ENCODE results near the gene MYADM.

Gene MYADM

DNA sequence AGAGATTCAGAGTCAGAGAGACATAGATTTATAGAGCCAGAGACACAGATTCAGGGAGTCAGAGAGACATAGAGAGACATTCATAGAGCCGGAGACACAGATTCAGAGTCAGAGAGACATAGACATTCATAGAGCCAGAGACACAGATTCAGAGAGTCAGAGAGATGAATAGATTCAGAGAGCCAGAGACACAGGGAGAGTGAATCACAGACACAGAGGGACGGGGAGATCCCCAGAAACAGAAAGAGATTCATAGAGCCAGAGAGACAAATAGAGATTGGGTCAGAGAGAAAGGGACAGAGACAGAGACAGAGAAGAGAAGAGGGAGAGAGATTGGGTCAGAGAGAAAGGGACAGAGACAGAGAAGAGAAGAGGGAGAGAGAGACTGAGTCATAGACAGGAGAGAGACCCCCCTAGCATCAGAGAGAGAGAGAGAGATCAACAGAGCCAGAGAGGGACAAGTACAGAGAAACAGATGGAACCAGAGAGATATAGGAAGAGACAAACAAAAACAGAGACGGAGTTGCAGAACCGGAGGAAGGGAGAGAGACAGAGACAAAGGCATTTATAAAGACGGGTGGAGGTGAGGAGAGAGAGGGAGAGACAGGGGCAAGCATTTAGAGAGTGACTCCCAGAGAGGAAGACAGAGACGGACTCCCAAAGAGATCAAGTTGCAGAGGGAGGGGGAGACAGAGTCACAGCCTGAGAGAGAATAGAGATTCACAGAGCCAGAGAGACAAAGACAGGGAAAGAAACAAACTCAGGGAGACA, 13.2 kb downstream of the MYADM start:
- H3K79me2 ChIP-seq (ENCODE audit: control insufficient read depth, insufficient read depth, low read length, poor library complexity), result no peaks in the 10 kb centered on the region
- WGBS (ENCODE audit: extremely low coverage, insufficient coverage, insufficient read length), result no CpG with 5 or more reads among the region's 6 CpGs
- peaks cover 2 to 4% of the 10 kb centered on the region in 2 experiments for H3K36me3 ChIP-seq (ENCODE audit: control insufficient read depth in 1 of 2, insufficient read depth in 2 of 2, low read length in 2 of 2)
- no peak overlapping the region for H2AFZ ChIP-seq (ENCODE audit: insufficient read depth, low read length, poor library complexity)
- no peak overlapping the region for H2BK5ac ChIP-seq (ENCODE audit: low read depth, low read length, poor library complexity)
- peaks cover 17% of the 10 kb centered on the region for H3K27me3 ChIP-seq (ENCODE audit: insufficient read depth, low read length)
- H3K14ac ChIP-seq (ENCODE audit: low read length), result no peak overlapping the region
- H3K9me3 ChIP-seq (ENCODE audit: insufficient read depth, low read depth, low read length), result no peaks in the 10 kb centered on the region
- H3K4me3 ChIP-seq (ENCODE audit: low read depth, low read length), result no peak overlapping the region
- no peak overlapping the region for H3K4ac ChIP-seq (ENCODE audit: low read depth, low read length)
- H4K8ac ChIP-seq (ENCODE audit: low read depth, low read length), result no peak overlapping the region
- H4K12ac ChIP-seq (ENCODE audit: low read depth, low read length), result no peak overlapping the region
- H4K91ac ChIP-seq (ENCODE audit: low read depth, low read length), result no peak overlapping the region
- no peak overlapping the region for H2AK5ac ChIP-seq (ENCODE audit: low read length)
- H3K18ac ChIP-seq (ENCODE audit: low read length), result no peak overlapping the region
- H3K23ac ChIP-seq (ENCODE audit: low read length), result no peak overlapping the region
- H3K4me1 ChIP-seq (ENCODE audit: control insufficient read depth in 1 of 2, insufficient read depth in 2 of 2, low read length in 2 of 2), result peaks cover 9 to 14% of the 10 kb centered on the region in 2 experiments
- peaks cover 4% of the 10 kb centered on the region for H3K79me1 ChIP-seq (ENCODE audit: low read length)
- H3K9ac ChIP-seq (ENCODE audit: low read length), result no peak overlapping the region
- H3K27ac ChIP-seq (ENCODE audit: low read depth, low read length), result no peak overlapping the region
- no peak overlapping the region for H2BK12ac ChIP-seq (ENCODE audit: low read length)
- H3K4me2 ChIP-seq (ENCODE audit: low read length), result peak overlapping the region; percentile 81
- no peak for DNase-seq
- no peak overlapping the region for H2BK120ac ChIP-seq (ENCODE audit: insufficient read depth, low read length, poor library complexity)

- H3K9ac ChIP-seq (ENCODE audit: low read length), result no peak within 1 kb of the TSS
- H3K79me2 ChIP-seq (ENCODE audit: control insufficient read depth, insufficient read depth, low read length, poor library complexity), result no peaks in the 10 kb centered on the region
- H3K4ac ChIP-seq (ENCODE audit: low read depth, low read length), result no peak within 1 kb of the TSS
- H2BK120ac ChIP-seq (ENCODE audit: insufficient read depth, low read length, poor library complexity), result no peak within 1 kb of the TSS
- H3K18ac ChIP-seq (ENCODE audit: low read length), result no peak within 1 kb of the TSS
- peaks cover 17% of the 10 kb centered on the region for H3K27me3 ChIP-seq (ENCODE audit: insufficient read depth, low read length)
- no peak within 1 kb of the TSS for H4K12ac ChIP-seq (ENCODE audit: low read depth, low read length)
- DNase-seq, result peak in 1 of 2 donors; percentile 31
- H3K23ac ChIP-seq (ENCODE audit: low read length), result no peak within 1 kb of the TSS
- WGBS (ENCODE audit: extremely low coverage, insufficient coverage, insufficient read length), result no CpG with 5 or more reads among the region's 49 CpGs
- no peaks in the 10 kb centered on the region for H3K9me3 ChIP-seq (ENCODE audit: insufficient read depth, low read depth, low read length)
- H4K91ac ChIP-seq (ENCODE audit: low read depth, low read length), result no peak within 1 kb of the TSS
- peak within 1 kb of the TSS; percentile 12 for H2AFZ ChIP-seq (ENCODE audit: insufficient read depth, low read length, poor library complexity)
- peak within 1 kb of the TSS; percentile 44 for H3K4me3 ChIP-seq (ENCODE audit: low read depth, low read length)
- H3K79me1 ChIP-seq (ENCODE audit: low read length), result peaks cover 4% of the 10 kb centered on the region
- no peak within 1 kb of the TSS for H2BK12ac ChIP-seq (ENCODE audit: low read length)
- no peaks in the 10 kb centered on the region for H3K36me3 ChIP-seq (ENCODE audit: control insufficient read depth in 1 of 2, insufficient read depth in 2 of 2, low read length in 2 of 2)
- H3K4me2 ChIP-seq (ENCODE audit: low read length), result peak within 1 kb of the TSS; percentile 81
- H2AK5ac ChIP-seq (ENCODE audit: low read length), result no peak within 1 kb of the TSS
- no peak within 1 kb of the TSS for H4K8ac ChIP-seq (ENCODE audit: low read depth, low read length)
- H3K14ac ChIP-seq (ENCODE audit: low read length), result no peak within 1 kb of the TSS
- H2BK5ac ChIP-seq (ENCODE audit: low read depth, low read length, poor library complexity), result no peak within 1 kb of the TSS
- H3K4me1 ChIP-seq (ENCODE audit: control insufficient read depth in 1 of 2, insufficient read depth in 2 of 2, low read length in 2 of 2), result peaks cover 9 to 14% of the 10 kb centered on the region in 2 experiments
- H3K27ac ChIP-seq (ENCODE audit: low read depth, low read length), result no peak within 1 kb of the TSS
Measured at GRCh38 chr19:53881482-53882390, 14.1 kb downstream of the MYADM start, which contains the start of gene PRKCG. Gene PRKCG (plus strand): TSS chr19:53882197. CDS start chr19:53882495, 298 bp downstream.

DNA sequence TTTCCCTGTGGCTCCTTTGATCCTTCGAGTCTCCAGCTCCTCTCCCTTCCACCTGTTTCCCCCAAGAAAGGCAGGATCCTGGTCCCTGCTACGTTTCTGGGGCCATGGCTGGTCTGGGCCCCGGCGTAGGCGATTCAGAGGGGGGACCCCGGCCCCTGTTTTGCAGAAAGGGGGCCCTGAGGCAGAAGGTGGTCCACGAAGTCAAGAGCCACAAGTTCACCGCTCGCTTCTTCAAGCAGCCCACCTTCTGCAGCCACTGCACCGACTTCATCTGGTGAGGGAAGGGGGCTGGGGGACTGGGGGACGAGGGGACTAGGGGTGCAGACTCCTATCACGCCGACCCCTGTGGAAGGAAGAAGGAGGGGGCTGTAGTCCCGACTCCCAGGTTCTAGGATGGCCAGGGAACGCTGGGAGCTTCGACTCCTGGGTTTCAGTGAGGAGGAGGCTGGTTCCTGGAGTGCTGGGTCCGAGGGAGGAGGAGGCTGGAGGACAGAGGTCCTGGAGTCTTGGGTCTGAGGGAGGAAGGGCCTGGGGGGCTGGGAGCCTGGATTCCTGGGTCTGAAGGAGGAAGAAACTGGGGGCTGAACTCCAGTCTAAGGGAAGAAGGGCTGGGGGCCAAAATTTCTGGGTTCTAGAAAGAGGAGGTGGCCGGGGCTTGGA, 14.8 kb downstream of the MYADM start:
- peaks cover 9 to 14% of the 10 kb centered on the region in 2 experiments for H3K4me1 ChIP-seq (ENCODE audit: control insufficient read depth in 1 of 2, insufficient read depth in 2 of 2, low read length in 2 of 2)

GRCh38 chr19:53883231-53883661, 15.6 kb downstream of the MYADM start:
- Histone ChIP-seq H3K9me3 (ENCODE audit: insufficient read depth, low read depth, low read length) (no peaks in the 10 kb centered on the region), H3K4me1 (ENCODE audit: control insufficient read depth in 1 of 2, insufficient read depth in 2 of 2, low read length in 2 of 2) (peaks cover 9 to 14% of the 10 kb centered on the region in 2 experiments), H3K36me3 (ENCODE audit: control insufficient read depth in 1 of 2, insufficient read depth in 2 of 2, low read length in 2 of 2) (no peaks in the 10 kb centered on the region), H2AK5ac (ENCODE audit: low read length) (no peak overlapping the region), H2BK120ac (ENCODE audit: insufficient read depth, low read length, poor library complexity) (no peak overlapping the region), H3K79me2 (ENCODE audit: control insufficient read depth, insufficient read depth, low read length, poor library complexity) (no peaks in the 10 kb centered on the region), H2BK12ac (ENCODE audit: low read length) (no peak overlapping the region), H3K79me1 (ENCODE audit: low read length) (peaks cover 4% of the 10 kb centered on the region), H4K12ac (ENCODE audit: low read depth, low read length) (no peak overlapping the region), H4K8ac (ENCODE audit: low read depth, low read length) (no peak overlapping the region), H3K14ac (ENCODE audit: low read length) (no peak overlapping the region), H3K18ac (ENCODE audit: low read length) (no peak overlapping the region), H2AFZ (ENCODE audit: insufficient read depth, low read length, poor library complexity) (no peak overlapping the region), H3K4ac (ENCODE audit: low read depth, low read length) (no peak overlapping the region), H2BK5ac (ENCODE audit: low read depth, low read length, poor library complexity) (no peak overlapping the region), H3K23ac (ENCODE audit: low read length) (no peak overlapping the region), H4K91ac (ENCODE audit: low read depth, low read length) (no peak overlapping the region), H3K27ac (ENCODE audit: low read depth, low read length) (no peak overlapping the region), H3K9ac (ENCODE audit: low read length) (no peak overlapping the region), H3K4me2 (ENCODE audit: low read length) (no peak overlapping the region), H3K27me3 (ENCODE audit: insufficient read depth, low read length) (peaks cover 17% of the 10 kb centered on the region), H3K4me3 (ENCODE audit: low read depth, low read length) (no peak overlapping the region)
- DNase-seq, result no peak
- WGBS (ENCODE audit: extremely low coverage, insufficient coverage, insufficient read length), result no CpG with 5 or more reads among the region's 19 CpGs

More for the DNA sequence above, 14.8 kb downstream of the MYADM start:
- Histone ChIP-seq H4K8ac (ENCODE audit: low read depth, low read length) (no peak overlapping the region), H2BK5ac (ENCODE audit: low read depth, low read length, poor library complexity) (no peak overlapping the region), H3K79me1 (ENCODE audit: low read length) (peaks cover 4% of the 10 kb centered on the region), H2AFZ (ENCODE audit: insufficient read depth, low read length, poor library complexity) (no peak overlapping the region), H3K4ac (ENCODE audit: low read depth, low read length) (no peak overlapping the region), H3K23ac (ENCODE audit: low read length) (no peak overlapping the region), H3K9ac (ENCODE audit: low read length) (no peak overlapping the region), H4K12ac (ENCODE audit: low read depth, low read length) (no peak overlapping the region), H3K36me3 (ENCODE audit: control insufficient read depth in 1 of 2, insufficient read depth in 2 of 2, low read length in 2 of 2) (no peaks in the 10 kb centered on the region), H2BK12ac (ENCODE audit: low read length) (no peak overlapping the region), H3K27me3 (ENCODE audit: insufficient read depth, low read length) (peaks cover 17% of the 10 kb centered on the region), H3K14ac (ENCODE audit: low read length) (no peak overlapping the region), H3K4me3 (ENCODE audit: low read depth, low read length) (no peak overlapping the region), H2AK5ac (ENCODE audit: low read length) (no peak overlapping the region), H4K91ac (ENCODE audit: low read depth, low read length) (no peak overlapping the region), H3K27ac (ENCODE audit: low read depth, low read length) (no peak overlapping the region), H3K4me2 (ENCODE audit: low read length) (peak overlapping the region; percentile 81), H3K18ac (ENCODE audit: low read length) (no peak overlapping the region), H3K9me3 (ENCODE audit: insufficient read depth, low read depth, low read length) (no peaks in the 10 kb centered on the region), H2BK120ac (ENCODE audit: insufficient read depth, low read length, poor library complexity) (no peak overlapping the region), H3K79me2 (ENCODE audit: control insufficient read depth, insufficient read depth, low read length, poor library complexity) (no peaks in the 10 kb centered on the region)
- DNase-seq, result no peak
- no CpG with 5 or more reads among the region's 18 CpGs for WGBS (ENCODE audit: extremely low coverage, insufficient coverage, insufficient read length)

Measured in trophoblast cell (in vitro differentiated cells and primary cell).